H1 (cell line): ENCODE results near the gene KIF5C.

ENCODE experiments used
- ATF3 ChIP-seq: IDR thresholded peaks from 2 replicates; pipeline ENCODE4 v1.6.1; 2011; ENCODE audit warnings: low read depth, mild to moderate bottlenecking, low read length; ENCODE audit not compliant: insufficient read depth
- CEBPB ChIP-seq: IDR thresholded peaks from 2 replicates; pipeline ENCODE4 v1.6.1; 2012; ENCODE audit warnings: low read depth, low read length
- CTCF ChIP-seq, 3 experiments: IDR thresholded peaks; 1 replicate in 2 of 3; 2 replicates in 1 of 3; pipeline versions ENCODE4 v1.5.1 to v1.6.1; 2011; ENCODE audit warnings: low read length in 3 of 3, mild to moderate bottlenecking in 3 of 3, inconsistent platforms in 2 of 3, low read depth in 1 of 3, moderate library complexity in 1 of 3; ENCODE audit not compliant: insufficient read depth in 1 of 3; ENCODE audit errors: control extremely low read depth in 1 of 3
- GABPA ChIP-seq: IDR thresholded peaks from 2 replicates; pipeline ENCODE4 v1.6.1; 2011; ENCODE audit warnings: mild to moderate bottlenecking, low read length, moderate library complexity, borderline replicate concordance; ENCODE audit not compliant: insufficient read depth
- GTF2F1 ChIP-seq: IDR thresholded peaks from 2 replicates; pipeline ENCODE4 v1.6.1; 2012; ENCODE audit warnings: low read depth, low read length, improper control_type of control experiment, borderline replicate concordance
- HDAC2 ChIP-seq, 2 experiments: fragments of 300-600 bp in 1 of 2; sonication (generic) in 1 of 2; IDR thresholded peaks; 2 replicates each; pipeline ENCODE4 v1.6.1; 2011 to 2012; ENCODE audit warnings: low read depth in 2 of 2, low read length in 2 of 2, mild to moderate bottlenecking in 2 of 2, moderate library complexity in 2 of 2, borderline replicate concordance in 1 of 2, inconsistent platforms in 1 of 2
- TAF1 ChIP-seq: IDR thresholded peaks from 2 replicates; pipeline ENCODE4 v1.6.1; 2011; ENCODE audit warnings: mild to moderate bottlenecking, low read depth, low read length

GRCh38 chr2:149064856-149065630 is 190.0 kb downstream of the KIF5C start:
- TF ChIP-seq CTCF (IDR thresholded peaks at IDR 0.05; ENCODE audit: control extremely low read depth in 1 of 3, insufficient read depth in 1 of 3, low read depth in 1 of 3, low read length in 3 of 3) (no peak), TAF1 (no peak), GTF2F1 (no peak), ATF3 (no peak), HDAC2 (IDR thresholded peaks at IDR 0.05; ENCODE audit: borderline replicate concordance in 1 of 2, low read depth in 2 of 2, low read length in 2 of 2) (no peak), CEBPB (no peak), GABPA (no peak)
